HFF-Myc (cell line): ENCODE measurements around the gene TNFSF15.

Source experiments
- DNase-seq: peaks from one replicate; pipeline ENCODE4 v3.0.0-alpha.2; 2011; ENCODE audit warnings: low read depth; ENCODE audit errors: extremely low read depth
- H3K4me3 ChIP-seq: replicated peaks from 2 replicates; pipeline ENCODE4 v1.5.1; 2011; ENCODE audit warnings: low read depth, mild to moderate bottlenecking, control low read depth, low read length
- TF ChIP-seq, protein P1 (sequence below): IDR thresholded peaks from 2 replicates; pipeline ENCODE4 v1.5.1; 2012; ENCODE audit warnings: mild to moderate bottlenecking, low read depth, low read length, control low read depth; ENCODE audit errors: missing control alignments

Gene TNFSF15

GRCh38 chr9:114761523-114761922 is 44.3 kb downstream of the TNFSF15 start:
- no peak overlapping the region for H3K4me3 ChIP-seq
- DNase-seq: no peak
- TF ChIP-seq, protein P1, sequence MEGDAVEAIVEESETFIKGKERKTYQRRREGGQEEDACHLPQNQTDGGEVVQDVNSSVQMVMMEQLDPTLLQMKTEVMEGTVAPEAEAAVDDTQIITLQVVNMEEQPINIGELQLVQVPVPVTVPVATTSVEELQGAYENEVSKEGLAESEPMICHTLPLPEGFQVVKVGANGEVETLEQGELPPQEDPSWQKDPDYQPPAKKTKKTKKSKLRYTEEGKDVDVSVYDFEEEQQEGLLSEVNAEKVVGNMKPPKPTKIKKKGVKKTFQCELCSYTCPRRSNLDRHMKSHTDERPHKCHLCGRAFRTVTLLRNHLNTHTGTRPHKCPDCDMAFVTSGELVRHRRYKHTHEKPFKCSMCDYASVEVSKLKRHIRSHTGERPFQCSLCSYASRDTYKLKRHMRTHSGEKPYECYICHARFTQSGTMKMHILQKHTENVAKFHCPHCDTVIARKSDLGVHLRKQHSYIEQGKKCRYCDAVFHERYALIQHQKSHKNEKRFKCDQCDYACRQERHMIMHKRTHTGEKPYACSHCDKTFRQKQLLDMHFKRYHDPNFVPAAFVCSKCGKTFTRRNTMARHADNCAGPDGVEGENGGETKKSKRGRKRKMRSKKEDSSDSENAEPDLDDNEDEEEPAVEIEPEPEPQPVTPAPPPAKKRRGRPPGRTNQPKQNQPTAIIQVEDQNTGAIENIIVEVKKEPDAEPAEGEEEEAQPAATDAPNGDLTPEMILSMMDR: no peak

DNA sequence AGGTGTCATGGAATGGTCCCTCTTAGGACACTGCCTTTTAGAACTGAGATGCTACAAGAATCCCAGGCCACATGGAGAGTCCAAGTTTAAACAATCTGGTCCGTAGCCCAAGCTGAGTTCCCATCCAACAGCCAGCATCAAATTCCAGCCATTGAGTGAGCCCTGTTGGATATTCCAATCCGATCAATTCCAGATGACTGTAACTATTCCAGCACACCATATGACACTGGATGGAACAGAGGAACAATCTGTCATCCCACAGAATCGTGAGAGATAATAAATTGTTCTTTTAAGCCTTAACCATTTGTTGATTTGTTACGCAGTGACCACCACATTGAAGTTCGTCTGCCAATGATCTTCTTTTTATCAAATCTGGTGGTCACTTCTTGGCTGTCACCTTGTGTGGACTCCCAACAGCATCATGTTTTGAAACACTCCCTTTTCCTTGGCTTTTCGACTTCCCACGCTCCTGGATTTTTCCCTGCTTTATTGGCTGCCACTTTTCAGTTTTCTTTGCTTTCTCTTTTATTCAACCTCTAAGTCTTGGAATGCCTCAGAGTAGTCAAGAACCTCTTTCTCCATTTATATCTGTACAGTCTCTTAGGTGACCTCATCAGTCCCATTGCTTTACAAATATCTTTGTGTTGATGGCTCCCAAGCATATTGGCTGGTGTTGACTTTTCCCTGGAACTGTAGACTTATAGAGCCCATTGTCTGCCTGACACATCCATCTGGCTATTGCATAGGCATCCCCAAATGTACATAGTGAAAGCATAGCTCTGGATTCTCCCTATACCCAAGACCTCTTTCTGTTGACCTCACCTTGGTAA is 46.1 kb downstream of the TNFSF15 start:
- DNase-seq: no peak
- no peak overlapping the region for H3K4me3 ChIP-seq
- TF ChIP-seq, protein P1: no peak

DNA sequence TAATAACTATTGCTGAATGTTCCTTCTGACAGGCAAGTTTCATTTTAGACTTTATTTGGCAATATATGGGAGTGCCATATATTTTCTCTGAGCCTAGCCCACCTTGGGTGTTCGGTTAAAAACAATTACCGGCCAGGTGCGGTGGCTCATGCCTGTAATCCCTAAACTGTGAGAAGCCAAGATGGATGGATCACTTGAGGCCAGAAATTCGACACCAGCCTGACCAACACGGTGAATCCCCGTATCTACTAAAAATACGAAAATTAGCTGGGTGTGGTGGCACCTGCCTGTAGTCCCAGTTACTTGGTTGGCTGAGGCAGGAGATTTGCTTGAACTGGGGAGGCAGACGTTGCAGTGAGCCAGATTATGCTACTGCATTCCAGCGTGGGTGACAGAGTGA is 47.9 kb downstream of the TNFSF15 start:
- TF ChIP-seq, protein P1: no peak
- DNase-seq: no peak
- no peak overlapping the region for H3K4me3 ChIP-seq

GRCh38 chr9:114757395-114757794 is 48.4 kb downstream of the TNFSF15 start:
- H3K4me3 ChIP-seq: no peak overlapping the region
- no peak for DNase-seq
- TF ChIP-seq, protein P1: no peak

DNA sequence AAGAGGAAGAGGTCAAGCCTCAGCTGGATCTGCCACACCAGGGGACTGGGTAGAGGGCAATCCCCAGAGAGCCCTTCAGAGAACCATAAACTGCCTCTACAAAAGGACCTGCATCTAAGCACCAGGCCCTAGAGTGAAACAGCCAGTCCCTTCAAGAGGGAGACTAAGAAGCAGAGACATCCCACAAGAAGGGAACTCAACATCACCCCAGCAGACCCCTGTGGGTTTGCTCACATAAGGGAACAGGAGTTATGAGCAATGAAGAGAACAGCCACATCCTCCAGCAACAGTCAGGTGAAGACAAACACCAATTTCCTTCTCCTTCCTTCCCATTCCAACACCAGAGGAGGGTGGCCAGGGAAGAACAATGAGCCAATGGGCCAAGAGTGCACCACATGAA is 48.9 kb downstream of the TNFSF15 start:
- DNase-seq: no peak
- H3K4me3 ChIP-seq: no peak overlapping the region

GRCh38 chr9:114754581-114754980 is 51.3 kb downstream of the TNFSF15 start:
- H3K4me3 ChIP-seq: no peak overlapping the region
- TF ChIP-seq, protein P1: no peak
- no peak for DNase-seq

More for the DNA sequence above, 48.9 kb downstream of the TNFSF15 start:
- TF ChIP-seq, protein P1: no peak
